WERI-Rb-1 (cell line): ENCODE data around the gene TMEM242.

Experiments
- DNase-seq: peaks from one replicate; pipeline ENCODE4 v3.0.0-alpha.2; 2020
- H3K27ac ChIP-seq: fragments of 250-450 bp; sonication (Bioruptor Pico); 2 replicates; pipeline ENCODE4 v1.5.1; 2020; ENCODE audit warnings: mild to moderate bottlenecking, moderate library complexity
- H3K27me3 ChIP-seq: fragments of 250-450 bp; sonication (Bioruptor Pico); 2 replicates; pipeline ENCODE4 v1.5.1; 2021; ENCODE audit warnings: mild to moderate bottlenecking, low read depth, moderate library complexity; ENCODE audit not compliant: insufficient read depth, severe bottlenecking
- H3K36me3 ChIP-seq: fragments of 250-450 bp; sonication (Bioruptor Pico); 2 replicates; pipeline ENCODE4 v1.5.1; 2020; ENCODE audit warnings: mild to moderate bottlenecking, moderate library complexity
- H3K4me3 ChIP-seq: 2 replicates; pipeline ENCODE4 v1.5.1; 2011; ENCODE audit warnings: low read depth, mild to moderate bottlenecking, control low read depth, low read length
- H3K9me3 ChIP-seq: fragments of 250-450 bp; sonication (Bioruptor Pico); 2 replicates; pipeline ENCODE4 v1.5.1; 2021; ENCODE audit warnings: mild to moderate bottlenecking, moderate library complexity; ENCODE audit not compliant: severe bottlenecking
- TF ChIP-seq, protein P1 (sequence below): IDR thresholded peaks from 2 replicates; pipeline ENCODE4 v1.5.1; 2011; ENCODE audit warnings: low read depth, mild to moderate bottlenecking, control low read depth, inconsistent platforms, low read length

TMEM242 gene

DNA sequence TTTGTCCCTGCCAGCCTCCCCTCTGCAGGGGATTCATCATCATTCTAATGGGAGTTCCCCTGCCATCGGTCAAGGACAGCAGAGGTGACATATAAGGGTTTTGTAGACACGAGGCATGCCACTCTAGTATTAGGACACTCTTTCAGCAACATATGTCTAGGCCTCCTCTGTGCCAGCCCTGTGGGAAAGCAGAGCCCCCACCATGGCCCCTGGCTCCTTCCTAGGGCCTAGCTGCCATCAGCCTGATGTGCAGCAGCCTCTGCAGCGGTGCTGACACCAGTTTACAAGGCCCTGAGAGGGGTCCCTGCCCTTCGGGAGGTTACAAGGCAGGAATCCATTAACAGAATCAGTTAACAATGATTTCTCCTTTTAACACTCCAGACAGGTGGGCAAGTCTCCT, 32.5 kb downstream of the TMEM242 start:
- no peak for DNase-seq
- TF ChIP-seq, protein P1, sequence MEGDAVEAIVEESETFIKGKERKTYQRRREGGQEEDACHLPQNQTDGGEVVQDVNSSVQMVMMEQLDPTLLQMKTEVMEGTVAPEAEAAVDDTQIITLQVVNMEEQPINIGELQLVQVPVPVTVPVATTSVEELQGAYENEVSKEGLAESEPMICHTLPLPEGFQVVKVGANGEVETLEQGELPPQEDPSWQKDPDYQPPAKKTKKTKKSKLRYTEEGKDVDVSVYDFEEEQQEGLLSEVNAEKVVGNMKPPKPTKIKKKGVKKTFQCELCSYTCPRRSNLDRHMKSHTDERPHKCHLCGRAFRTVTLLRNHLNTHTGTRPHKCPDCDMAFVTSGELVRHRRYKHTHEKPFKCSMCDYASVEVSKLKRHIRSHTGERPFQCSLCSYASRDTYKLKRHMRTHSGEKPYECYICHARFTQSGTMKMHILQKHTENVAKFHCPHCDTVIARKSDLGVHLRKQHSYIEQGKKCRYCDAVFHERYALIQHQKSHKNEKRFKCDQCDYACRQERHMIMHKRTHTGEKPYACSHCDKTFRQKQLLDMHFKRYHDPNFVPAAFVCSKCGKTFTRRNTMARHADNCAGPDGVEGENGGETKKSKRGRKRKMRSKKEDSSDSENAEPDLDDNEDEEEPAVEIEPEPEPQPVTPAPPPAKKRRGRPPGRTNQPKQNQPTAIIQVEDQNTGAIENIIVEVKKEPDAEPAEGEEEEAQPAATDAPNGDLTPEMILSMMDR = no peak
- Histone ChIP-seq H3K27ac (no peak overlapping the region), H3K27me3 (no peaks in the 10 kb centered on the region), H3K9me3 (no peaks in the 10 kb centered on the region), H3K4me3 (no peak overlapping the region), H3K36me3 (peaks cover 26% of the 10 kb centered on the region)

DNA sequence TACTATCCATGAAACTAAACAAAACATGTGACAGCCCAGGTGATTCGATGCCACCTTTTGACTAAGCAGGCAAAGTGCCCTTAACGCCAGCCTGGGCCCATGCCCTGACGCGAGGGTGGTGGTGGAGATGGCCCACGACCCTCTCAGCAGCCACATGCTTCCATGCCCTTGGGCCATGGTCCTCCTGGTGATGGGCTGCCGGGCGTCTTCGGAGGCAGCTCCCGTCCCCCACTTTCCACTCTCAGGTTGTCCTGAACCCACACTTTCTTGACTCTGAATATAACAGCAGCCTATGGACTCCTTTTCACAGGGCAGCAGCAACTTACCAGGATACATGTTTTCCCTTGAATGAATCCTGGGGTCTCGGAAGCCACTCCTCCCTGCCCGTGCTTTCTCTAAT, 33.6 kb downstream of the TMEM242 start:
- DNase-seq = no peak
- TF ChIP-seq, protein P1 = no peak
- Histone ChIP-seq H3K36me3 (peaks cover 26% of the 10 kb centered on the region), H3K27me3 (no peaks in the 10 kb centered on the region), H3K27ac (no peak overlapping the region), H3K4me3 (no peak overlapping the region), H3K9me3 (no peaks in the 10 kb centered on the region)

DNA sequence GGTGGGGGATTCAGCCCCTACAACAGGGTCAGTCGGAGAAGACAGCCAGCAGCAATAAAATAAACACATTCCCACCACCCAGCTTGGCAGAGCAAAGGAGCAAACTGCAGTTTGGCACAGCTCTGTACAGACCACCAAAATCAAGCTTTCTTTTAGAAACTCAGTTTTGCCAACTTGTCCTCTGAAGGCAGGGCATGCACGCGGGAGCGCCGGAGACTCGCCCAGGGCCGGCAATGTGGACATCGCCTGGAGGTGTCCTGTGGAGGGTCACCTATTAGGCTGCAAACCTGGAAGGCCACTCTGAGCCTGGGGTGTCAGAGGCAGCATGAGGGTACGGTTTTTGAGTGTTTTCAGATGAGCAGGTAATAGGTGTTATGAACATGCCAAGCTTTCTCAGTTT, 34.7 kb downstream of the TMEM242 start:
- DNase-seq = no peak
- Histone ChIP-seq H3K4me3 (no peak overlapping the region), H3K36me3 (peaks cover 26% of the 10 kb centered on the region), H3K27me3 (no peaks in the 10 kb centered on the region), H3K9me3 (no peaks in the 10 kb centered on the region), H3K27ac (no peak overlapping the region)
- TF ChIP-seq, protein P1 = no peak

DNA sequence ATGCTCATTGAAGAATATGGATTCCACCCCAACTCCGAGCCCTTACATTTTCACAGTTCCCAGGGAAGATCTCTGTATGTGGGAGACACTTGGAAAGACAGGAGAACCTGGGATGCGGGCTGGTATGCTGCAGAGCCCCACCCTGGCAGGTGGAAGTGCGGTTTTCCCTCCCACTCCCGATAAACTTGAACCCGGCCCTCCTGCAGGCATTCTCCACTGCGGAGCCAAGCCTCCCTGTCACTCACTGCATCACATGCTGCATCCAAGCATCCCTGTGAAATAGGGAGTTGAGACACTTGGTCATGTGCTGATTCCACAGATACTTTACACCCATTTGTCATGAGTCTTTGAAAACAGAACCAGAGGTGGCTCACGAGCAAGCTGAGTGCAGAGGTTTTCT, 35.4 kb downstream of the TMEM242 start:
- TF ChIP-seq, protein P1 = no peak
- H3K9me3 ChIP-seq = no peaks in the 10 kb centered on the region
- no peaks in the 10 kb centered on the region for H3K27me3 ChIP-seq
- H3K27ac ChIP-seq = no peak overlapping the region
- no peak for DNase-seq
- peaks cover 22% of the 10 kb centered on the region for H3K36me3 ChIP-seq
- H3K4me3 ChIP-seq = no peak overlapping the region

DNA sequence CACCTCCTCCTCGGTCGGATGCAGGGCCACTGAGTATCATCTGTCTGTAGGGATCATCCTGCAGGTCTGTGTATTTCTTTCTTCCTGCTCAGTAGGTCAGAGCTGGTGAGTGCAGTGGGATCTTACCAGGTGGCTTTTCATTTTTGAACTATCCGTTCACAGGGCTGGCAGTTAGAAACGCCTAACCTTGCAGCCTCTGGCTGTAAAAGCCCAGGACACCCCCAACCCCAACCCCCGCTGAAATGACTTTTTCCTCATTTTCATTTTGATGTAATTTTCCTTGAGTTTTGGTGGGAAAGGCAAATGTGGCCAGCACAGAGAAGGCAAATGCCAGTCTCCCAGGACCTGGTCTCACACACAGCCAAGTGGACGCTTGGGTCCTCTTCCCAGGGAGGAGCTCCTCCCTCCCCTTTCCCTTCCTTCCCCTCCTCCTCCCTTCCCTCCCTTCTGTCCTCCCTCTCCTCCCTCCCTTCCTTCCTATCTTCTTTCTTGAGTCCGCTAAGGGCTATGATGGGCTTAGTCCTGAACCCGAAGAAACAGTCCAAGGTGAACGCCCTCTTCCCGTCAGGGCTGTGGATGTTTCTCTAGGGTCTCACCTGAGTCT, 36.0 kb downstream of the TMEM242 start:
- TF ChIP-seq, protein P1 = no peak
- H3K4me3 ChIP-seq = no peak overlapping the region

DNA sequence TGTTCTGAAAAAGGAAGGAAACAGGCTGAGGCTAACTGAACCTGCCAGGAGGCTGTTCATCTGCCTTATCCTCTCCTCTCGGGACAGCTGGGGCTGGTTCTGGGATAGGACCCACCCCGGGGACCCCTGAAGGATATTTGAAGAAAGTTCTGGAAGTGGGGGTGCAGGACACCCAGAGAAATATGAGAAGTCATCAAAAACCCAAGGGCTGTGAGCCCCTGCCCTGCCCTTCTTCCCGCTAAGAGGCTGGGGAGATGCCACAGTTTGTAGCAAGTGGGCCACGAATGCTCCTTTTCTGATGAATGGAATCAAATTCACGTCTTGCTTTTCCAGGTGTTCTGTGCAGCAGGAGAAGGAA, 37.9 kb downstream of the TMEM242 start:
- H3K4me3 ChIP-seq = no peak overlapping the region
- no peaks in the 10 kb centered on the region for H3K27me3 ChIP-seq
- no peak overlapping the region for H3K27ac ChIP-seq
- TF ChIP-seq, protein P1 = no peak
- no peaks in the 10 kb centered on the region for H3K9me3 ChIP-seq
- DNase-seq = no peak
- peaks cover 8% of the 10 kb centered on the region; the same call in 1 of the 2 replicates for H3K36me3 ChIP-seq

More for the DNA sequence above, 36.0 kb downstream of the TMEM242 start:
- H3K27ac ChIP-seq = no peak overlapping the region
- no peaks in the 10 kb centered on the region for H3K9me3 ChIP-seq
- no peak for DNase-seq
- H3K36me3 ChIP-seq = peaks cover 18% of the 10 kb centered on the region
- H3K27me3 ChIP-seq = no peaks in the 10 kb centered on the region
